BE2C (cell line): ENCODE measurements around the gene PELI3.

Source experiments
- DNase-seq: peaks from one replicate; pipeline ENCODE4 v3.0.0-alpha.2; 2020
- H3K27me3 ChIP-seq: fragments of 250-450 bp; sonication (Bioruptor Pico); 2 replicates; pipeline ENCODE4 v1.5.1; 2020; ENCODE audit warnings: mild to moderate bottlenecking
- H3K36me3 ChIP-seq: fragments of 250-450 bp; sonication (Bioruptor Pico); 2 replicates; pipeline ENCODE4 v1.5.1; 2020; ENCODE audit warnings: mild to moderate bottlenecking
- H3K4me1 ChIP-seq: fragments of 250-450 bp; sonication (Bioruptor Pico); 2 replicates; pipeline ENCODE4 v1.5.1; 2020
- H3K4me3 ChIP-seq: 2 replicates; pipeline ENCODE4 v1.5.1; 2011; ENCODE audit warnings: low read depth, low read length
- H3K9me3 ChIP-seq: fragments of 250-450 bp; sonication (Bioruptor Pico); 2 replicates; pipeline ENCODE4 v1.5.1; 2020
- CTCF ChIP-seq: IDR thresholded peaks from 2 replicates; pipeline ENCODE4 v1.5.1; 2012; ENCODE audit warnings: mild to moderate bottlenecking, low read depth, low read length

The PELI3 gene

DNA sequence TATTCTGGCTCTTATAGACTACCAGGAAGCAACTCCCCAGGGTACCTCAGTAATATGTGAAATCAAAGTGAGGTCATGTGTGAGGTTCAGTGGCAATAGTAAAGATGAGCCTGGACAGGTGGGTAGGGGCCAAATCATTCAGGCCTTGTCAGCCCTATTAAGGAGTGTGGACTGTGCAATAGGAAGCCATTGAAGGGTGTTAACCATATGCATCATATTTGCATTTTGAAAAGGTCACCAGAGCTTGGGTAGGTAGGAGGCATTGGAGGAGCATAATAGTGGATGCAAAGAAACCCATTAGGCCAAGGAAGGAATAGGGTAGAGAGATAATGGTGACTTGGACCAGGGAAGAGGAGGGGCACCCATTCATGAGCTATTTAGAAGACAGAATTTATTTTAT is 19.7 kb upstream of the PELI3 start:
- no peaks in the 10 kb centered on the region for H3K36me3 ChIP-seq
- H3K27me3 ChIP-seq, result peaks cover 50% of the 10 kb centered on the region
- no peaks in the 10 kb centered on the region for H3K9me3 ChIP-seq
- H3K4me1 ChIP-seq, result no peaks in the 10 kb centered on the region
- no peak overlapping the region for H3K4me3 ChIP-seq
- no peak for DNase-seq
- no peak for TF ChIP-seq CTCF

GRCh38 chr11:66448523-66448922 is 18.2 kb upstream of the PELI3 start:
- no peak for TF ChIP-seq CTCF
- no peak for DNase-seq
- H3K27me3 ChIP-seq, result peaks cover 48% of the 10 kb centered on the region

DNA sequence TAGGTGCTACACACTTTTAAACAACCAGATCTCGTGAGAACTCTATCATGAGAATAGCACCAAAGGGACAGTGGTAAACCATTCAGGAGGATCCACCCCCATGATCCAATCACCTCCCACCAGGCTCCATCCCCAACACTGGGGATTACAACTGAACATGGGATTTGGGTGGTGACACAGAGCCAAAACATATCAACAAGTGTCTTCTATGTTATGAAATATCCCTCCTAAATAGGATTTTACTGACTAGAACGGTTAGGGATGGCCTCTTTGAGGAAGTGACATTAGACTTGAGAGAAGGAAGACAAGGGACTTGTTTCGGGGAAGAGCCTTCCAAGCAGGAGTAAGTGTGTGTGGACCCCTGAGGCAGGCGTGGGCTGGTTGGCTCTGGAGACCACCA is 16.1 kb upstream of the PELI3 start:
- H3K27me3 ChIP-seq, result peaks cover 59% of the 10 kb centered on the region
- DNase-seq, result no peak
- no peaks in the 10 kb centered on the region for H3K9me3 ChIP-seq
- no peak for TF ChIP-seq CTCF
- no peaks in the 10 kb centered on the region for H3K36me3 ChIP-seq
- no peak overlapping the region for H3K4me3 ChIP-seq
- no peaks in the 10 kb centered on the region for H3K4me1 ChIP-seq

More at GRCh38 chr11:66448523-66448922, 18.2 kb upstream of the PELI3 start:
- H3K36me3 ChIP-seq, result no peaks in the 10 kb centered on the region
- no peaks in the 10 kb centered on the region for H3K9me3 ChIP-seq
- H3K4me1 ChIP-seq, result no peaks in the 10 kb centered on the region
- H3K4me3 ChIP-seq, result no peak overlapping the region

DNA sequence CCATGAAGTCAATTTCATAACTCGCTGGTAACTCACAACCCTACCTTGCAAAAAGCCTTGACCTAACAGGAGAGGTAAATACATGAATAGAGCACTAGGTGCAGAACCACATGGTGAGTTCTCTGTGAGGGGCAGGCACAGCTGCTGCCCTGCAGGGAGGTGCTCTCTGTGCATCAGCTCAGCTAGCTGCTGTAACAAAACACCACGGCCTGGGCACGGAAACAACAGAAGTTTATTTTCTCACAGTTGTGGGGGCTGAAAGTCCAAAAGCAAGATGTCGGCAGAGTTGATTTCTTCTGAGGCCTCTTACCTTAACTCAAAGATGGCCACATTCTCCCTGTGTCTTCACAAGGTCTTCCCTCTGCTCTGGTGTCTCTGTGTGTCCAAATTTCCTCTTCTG is 15.0 kb upstream of the PELI3 start:
- DNase-seq, result no peak
- Histone ChIP-seq H3K4me3 (no peak overlapping the region), H3K4me1 (no peaks in the 10 kb centered on the region), H3K9me3 (no peaks in the 10 kb centered on the region), H3K27me3 (peaks cover 64% of the 10 kb centered on the region), H3K36me3 (no peaks in the 10 kb centered on the region)
- TF ChIP-seq CTCF, result no peak

- no peak for DNase-seq
- Histone ChIP-seq H3K27me3 (peaks cover 43% of the 10 kb centered on the region), H3K9me3 (no peaks in the 10 kb centered on the region), H3K4me1 (no peaks in the 10 kb centered on the region), H3K4me3 (no peak overlapping the region), H3K36me3 (no peaks in the 10 kb centered on the region)
- no peak for TF ChIP-seq CTCF
Observed at GRCh38 chr11:66454247-66454646, 12.5 kb upstream of the PELI3 start.

- Histone ChIP-seq H3K36me3 (no peaks in the 10 kb centered on the region), H3K4me1 (no peaks in the 10 kb centered on the region), H3K4me3 (no peak overlapping the region), H3K27me3 (peaks cover 37% of the 10 kb centered on the region), H3K9me3 (no peaks in the 10 kb centered on the region)
- no peak for TF ChIP-seq CTCF
- DNase-seq, result no peak
Observed at GRCh38 chr11:66454828-66455227, 11.9 kb upstream of the PELI3 start.
